CD4-positive, alpha-beta memory T cell (primary cell): ENCODE data around the gene ARAF. TPM values are rescaled to one million over a fixed set of nuclear protein-coding genes. Genes with fewer than 3 reads are reported as not detected.
"Not testable (repeated sequence)": the region's sequence is repeated elsewhere in the genome, so short reads cannot be mapped to it uniquely, and the experiment has no call there.

Source experiments
- CTCF ChIA-PET: fragments of 350-600 bp; sonication (Branson Sonifier 250); formaldehyde crosslinking; loops from one replicate; lab custom pipeline; 2021; ENCODE audit warnings: inconsistent platforms; ENCODE audit not compliant: partially characterized antibody; lab: Charles Lee
- POLR2A ChIA-PET: fragments of 350-600 bp; sonication (Branson Sonifier 250); formaldehyde crosslinking; loops from one replicate; lab custom pipeline; 2021; ENCODE audit not compliant: partially characterized antibody; lab: Charles Lee
- DNase-seq, 5 donors: peaks; one replicate each; pipeline versions ENCODE4 v3.0.0 to v3.0.0-alpha.2; 2020 to 2022; ENCODE audit warnings: mixed read lengths in 1 of 5
- H3K27ac ChIP-seq: one replicate; pipeline ENCODE4 v1.7.0; 2013; ENCODE audit warnings: low read depth, low read length
- H3K27me3 ChIP-seq: 2 replicates; pipeline ENCODE4 v1.7.0; 2013; ENCODE audit warnings: mild to moderate bottlenecking, low read length, moderate library complexity; ENCODE audit not compliant: insufficient read depth
- H3K36me3 ChIP-seq: 2 replicates; pipeline ENCODE4 v1.7.0; 2013; ENCODE audit warnings: mild to moderate bottlenecking, low read length, moderate library complexity; ENCODE audit not compliant: insufficient read depth
- H3K4me1 ChIP-seq: 2 replicates; pipeline ENCODE4 v1.7.0; 2013; ENCODE audit warnings: mild to moderate bottlenecking, low read length, moderate library complexity; ENCODE audit not compliant: insufficient read depth
- H3K4me3 ChIP-seq, 2 donors: one replicate each; pipeline ENCODE4 v1.7.0; 2013; ENCODE audit warnings: low read length in 2 of 2, mild to moderate bottlenecking in 1 of 2
- H3K9me3 ChIP-seq, 2 donors: one replicate each; pipeline ENCODE4 v1.7.0; 2013; ENCODE audit warnings: low read length in 2 of 2, control low read depth in 1 of 2; ENCODE audit not compliant: control insufficient read depth in 1 of 2
- H3K27ac Mint-ChIP-seq, 7 donors: one replicate each; pipeline ENCODE4 v1.8.0; 2020 to 2021; ENCODE audit warnings: mixed read lengths in 7 of 7, mild to moderate bottlenecking in 6 of 7, inconsistent platforms in 3 of 7, moderate library complexity in 3 of 7
- H3K27me3 Mint-ChIP-seq, 2 donors: one replicate each; pipeline ENCODE4 v1.8.0; 2020 to 2021; ENCODE audit warnings: mixed read lengths in 2 of 2
- H3K36me3 Mint-ChIP-seq, 2 donors: one replicate each; pipeline ENCODE4 v1.8.0; 2020 to 2021; ENCODE audit warnings: mixed read lengths in 2 of 2, inconsistent platforms in 1 of 2, mild to moderate bottlenecking in 1 of 2
- H3K4me1 Mint-ChIP-seq, 4 donors: one replicate each; pipeline ENCODE4 v1.8.0; 2020 to 2021; ENCODE audit warnings: mixed read lengths in 4 of 4, mild to moderate bottlenecking in 1 of 4
- H3K4me3 Mint-ChIP-seq, 8 donors: one replicate each; pipeline ENCODE4 v1.8.0; 2020 to 2021; ENCODE audit warnings: mixed read lengths in 8 of 8, mild to moderate bottlenecking in 7 of 8, moderate library complexity in 6 of 8, inconsistent platforms in 3 of 8
- H3K9me3 Mint-ChIP-seq, 8 donors: one replicate each; pipeline ENCODE4 v1.8.0; 2020 to 2021; ENCODE audit warnings: mixed read lengths in 8 of 8, mild to moderate bottlenecking in 5 of 8, inconsistent platforms in 3 of 8, moderate library complexity in 1 of 8
- intact Hi-C: fragments of 100-400 bp; cut with micrococcal nuclease; formaldehyde crosslinking; loops from one replicate; pipeline ENCODE4 v1.15.1; 2023
- polyA plus RNA-seq, 2 donors: library from polyadenylated mRNA; unstranded; fragments of 300-500 nt; fragmentation: Illumina TruSeq; gene quantifications; one replicate each; pipeline ENCODE4 v1.2.3, GENCODE V29; 2021
- total RNA-seq, 2 experiments: library from RNA; stranded (reverse); gene quantifications; one replicate each; pipeline ENCODE4 v1.2.3, GENCODE V29; 2021

The ARAF gene
- total RNA-seq (100 to 1,000 TPM; 107 to 111 TPM), polyA plus RNA-seq (10 to 100 TPM; 49.7 to 97.2 TPM)

GRCh38 chrX:47560934-47561658 is at the start of gene ARAF:
Gene ARAF (plus strand): TSS chrX:47561205. CDS start chrX:47562968, 1,763 bp downstream.
- ChIA-PET POLR2A (interaction anchor here (0.9 to 2.4 kb wide), 10 partner anchors 19 to 460 kb away, joined by 3 to 14 read pairs (median 5); partner anchors contain the start of genes CFP, ELK1, NDUFB11 and RBM10), CTCF (interaction anchor here (1.0 to 1.2 kb wide), 2 partner anchors 59 to 80 kb away, joined by 3 read pairs; no protein-coding TSS in a partner anchor)
- peak within 1 kb of the TSS; percentile 84 to 97 (median 92) for H3K4me3 Mint-ChIP-seq
- peaks cover 5 to 29% of the 10 kb centered on the region in 2 donors for H3K36me3 Mint-ChIP-seq
- H3K4me1 Mint-ChIP-seq: peaks cover 23 to 55% (median 39%) of the 10 kb centered on the region in 4 donors
- no peaks in the 10 kb centered on the region for H3K9me3 ChIP-seq
- no peaks in the 10 kb centered on the region for H3K27me3 Mint-ChIP-seq
- peak; percentile 95 to 99 (median 97) for DNase-seq
- peak within 1 kb of the TSS; percentile 92 to 99 (median 98) for H3K27ac Mint-ChIP-seq
- H3K9me3 Mint-ChIP-seq: peaks cover 0 to 2% (median 0%) of the 10 kb centered on the region in 8 donors
- no peaks in the 10 kb centered on the region for H3K27me3 ChIP-seq
- peak within 1 kb of the TSS; percentile 69 to 74 for H3K4me3 ChIP-seq
- peak within 1 kb of the TSS; percentile 91 for H3K27ac ChIP-seq
- peaks cover 26% of the 10 kb centered on the region for H3K36me3 ChIP-seq
- H3K4me1 ChIP-seq: peaks cover 43% of the 10 kb centered on the region
- intact Hi-C loops: loop anchor here (1.0 to 2.0 kb wide), 5 partner anchors 68 to 460 kb away; partner anchors contain the start of genes CFP, ELK1, UXT and ZNF41

- H3K27ac ChIP-seq, H3K4me1 ChIP-seq, H3K4me3 ChIP-seq, H3K27me3 ChIP-seq, H3K9me3 ChIP-seq, H3K36me3 Mint-ChIP-seq, intact Hi-C loops, H3K4me1 Mint-ChIP-seq, H3K27me3 Mint-ChIP-seq, CTCF ChIA-PET, H3K36me3 ChIP-seq, DNase-seq, H3K9me3 Mint-ChIP-seq, POLR2A ChIA-PET: not testable (repeated sequence)
- peak overlapping the region in 1 of 7 donors; percentile 14 for H3K27ac Mint-ChIP-seq
- peak overlapping the region; percentile 3 to 71 (median 54) for H3K4me3 Mint-ChIP-seq
Measured at GRCh38 chrX:47512383-47512782, 48.6 kb upstream of the ARAF start.

GRCh38 chrX:47513034-47513965 is 47.7 kb upstream of the ARAF start:
- peak overlapping the region in 1 of 2 donors; percentile 41 for H3K4me3 ChIP-seq
- DNase-seq, intact Hi-C loops, H3K9me3 Mint-ChIP-seq, H3K4me1 ChIP-seq, H3K36me3 Mint-ChIP-seq, H3K27ac ChIP-seq, H3K9me3 ChIP-seq, H3K27me3 Mint-ChIP-seq, H3K4me1 Mint-ChIP-seq, H3K36me3 ChIP-seq, H3K27me3 ChIP-seq: not testable (repeated sequence)
- ChIA-PET POLR2A (interaction anchor here (0.9 kb wide), 2 partner anchors 30 to 32 kb away, joined by 3 to 4 read pairs; no protein-coding TSS in a partner anchor), CTCF (interaction anchor here (0.7 to 0.9 kb wide), 2 partner anchors 10 to 26 kb away, joined by 3 read pairs; no protein-coding TSS in a partner anchor)
- H3K4me3 Mint-ChIP-seq: peak overlapping the region; percentile 78 to 87 (median 80)
- peak overlapping the region in 3 of 7 donors; percentile 9 to 83 (median 67) for H3K27ac Mint-ChIP-seq

- H3K27ac ChIP-seq: no peak overlapping the region
- no peaks in the 10 kb centered on the region for H3K27me3 ChIP-seq
- intact Hi-C loops: no loop called here
- H3K9me3 ChIP-seq: no peaks in the 10 kb centered on the region
- H3K36me3 ChIP-seq: no peaks in the 10 kb centered on the region
- ChIA-PET POLR2A (no interaction called here), CTCF (interaction anchor here (1.5 kb wide), 1 partner anchor 8 kb away, joined by 6 read pairs; no protein-coding TSS in a partner anchor)
- Mint-ChIP-seq H3K9me3 (no peaks in the 10 kb centered on the region), H3K27ac (peak overlapping the region in 1 of 7 donors; percentile 54), H3K4me1 (peaks cover 4 to 10% (median 6%) of the 10 kb centered on the region in 4 donors), H3K4me3 (peak overlapping the region in 5 of 8 donors; percentile 8 to 65 (median 12)), H3K36me3 (no peaks in the 10 kb centered on the region), H3K27me3 (no peaks in the 10 kb centered on the region)
- H3K4me1 ChIP-seq: no peaks in the 10 kb centered on the region
- H3K4me3 ChIP-seq: no peak overlapping the region
- no peak for DNase-seq
Measured at GRCh38 chrX:47514533-47515235, 46.3 kb upstream of the ARAF start.

GRCh38 chrX:47515941-47516665 is 44.9 kb upstream of the ARAF start:
- POLR2A ChIA-PET: no interaction called here
- H3K36me3 Mint-ChIP-seq: no peaks in the 10 kb centered on the region
- no peak overlapping the region for H3K27ac ChIP-seq
- H3K4me1 Mint-ChIP-seq: peaks cover 4 to 10% (median 6%) of the 10 kb centered on the region in 4 donors
- H3K9me3 Mint-ChIP-seq: peaks cover 0 to 1% (median 0%) of the 10 kb centered on the region in 8 donors
- no peaks in the 10 kb centered on the region for H3K4me1 ChIP-seq
- no peaks in the 10 kb centered on the region for H3K9me3 ChIP-seq
- no peak overlapping the region for H3K27ac Mint-ChIP-seq
- CTCF ChIA-PET: interaction anchor here (1.0 to 1.5 kb wide), 2 partner anchors 7 to 9 kb away, joined by 3 to 6 read pairs; no protein-coding TSS in a partner anchor
- DNase-seq: no peak
- intact Hi-C loops: no loop called here
- H3K27me3 ChIP-seq: no peaks in the 10 kb centered on the region
- H3K27me3 Mint-ChIP-seq: no peaks in the 10 kb centered on the region
- H3K36me3 ChIP-seq: no peaks in the 10 kb centered on the region
- H3K4me3 ChIP-seq: no peak overlapping the region
- H3K4me3 Mint-ChIP-seq: peak overlapping the region in 1 of 8 donors; percentile 7

GRCh38 chrX:47518144-47518543 is 42.9 kb upstream of the ARAF start:
- peaks cover 4% of the 10 kb centered on the region for H3K4me1 ChIP-seq
- H3K4me3 Mint-ChIP-seq: no peak overlapping the region
- DNase-seq: no peak
- no peak overlapping the region for H3K27ac ChIP-seq
- H3K27me3 ChIP-seq: no peaks in the 10 kb centered on the region
- H3K27ac Mint-ChIP-seq: no peak overlapping the region
- no peak overlapping the region for H3K4me3 ChIP-seq
- H3K36me3 ChIP-seq: no peaks in the 10 kb centered on the region
- H3K27me3 Mint-ChIP-seq: no peaks in the 10 kb centered on the region
- peaks cover 0 to 7% (median 1%) of the 10 kb centered on the region in 8 donors for H3K9me3 Mint-ChIP-seq
- ChIA-PET POLR2A (no interaction called here), CTCF (no interaction called here)
- H3K9me3 ChIP-seq: no peaks in the 10 kb centered on the region
- intact Hi-C loops: no loop called here
- peaks cover 4 to 7% (median 6%) of the 10 kb centered on the region in 4 donors for H3K4me1 Mint-ChIP-seq
- no peaks in the 10 kb centered on the region for H3K36me3 Mint-ChIP-seq
